SHP77 (cell line): Measurements from ENCODE around the gene RAI14.

Source experiments
- DNase-seq, 2 experiments: peaks; one replicate each; lab custom pipeline; 2025; lab: John Stamatoyannopoulos, UW

Gene RAI14

GRCh38 chr5:34854459-34855174 lies 198.5 kb downstream of the RAI14 start:
- peak; percentile 78 to 86 for DNase-seq

DNA sequence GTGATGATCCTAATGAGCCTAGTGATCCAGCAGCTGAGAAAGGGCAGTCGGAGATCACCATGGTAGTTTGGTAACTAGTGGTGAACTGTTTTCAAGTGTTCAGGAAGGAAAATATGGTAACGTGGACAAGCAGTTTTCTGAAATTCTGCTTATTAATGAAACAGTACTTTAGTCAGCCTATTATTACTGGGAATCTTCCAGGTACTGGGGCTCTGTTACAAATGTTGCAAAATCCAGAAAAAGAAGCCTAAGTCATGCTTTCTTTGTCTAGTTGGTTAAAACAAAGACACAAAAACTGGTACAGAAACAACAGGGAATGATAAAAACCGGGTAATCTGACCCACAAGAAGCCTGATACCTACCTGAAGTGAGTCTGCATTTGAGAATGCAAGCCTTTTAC lies 201.0 kb downstream of the RAI14 start:
- no peak for DNase-seq

GRCh38 chr5:34857894-34858293 lies 201.8 kb downstream of the RAI14 start:
- no peak for DNase-seq

GRCh38 chr5:34858790-34859189 lies 202.7 kb downstream of the RAI14 start:
- DNase-seq: no peak

- no peak for DNase-seq
These were observed 203.1 kb downstream of the RAI14 start for GRCh38 chr5:34859253-34859652.

DNA sequence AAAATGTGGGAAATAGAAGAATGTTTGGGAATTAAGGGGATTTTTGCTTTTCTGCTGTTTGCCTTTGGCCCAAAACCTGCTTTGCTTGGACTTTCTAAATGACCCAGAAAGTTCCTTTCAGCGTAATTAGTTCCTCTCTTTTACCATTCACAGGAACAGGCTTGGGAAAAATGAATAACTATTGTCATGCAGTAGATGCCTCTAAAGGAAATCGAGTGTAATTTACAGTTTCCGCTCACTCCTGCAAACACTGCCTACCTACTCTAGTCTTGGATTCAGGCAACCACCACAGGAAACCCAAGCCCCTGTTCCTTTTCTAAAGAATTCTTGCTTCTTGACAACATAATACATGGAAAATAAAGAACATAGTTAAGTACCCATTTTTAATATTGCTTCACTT lies 207.8 kb downstream of the RAI14 start:
- DNase-seq: no peak

- no peak for DNase-seq
These were observed 209.0 kb downstream of the RAI14 start for GRCh38 chr5:34865091-34865490.

DNA sequence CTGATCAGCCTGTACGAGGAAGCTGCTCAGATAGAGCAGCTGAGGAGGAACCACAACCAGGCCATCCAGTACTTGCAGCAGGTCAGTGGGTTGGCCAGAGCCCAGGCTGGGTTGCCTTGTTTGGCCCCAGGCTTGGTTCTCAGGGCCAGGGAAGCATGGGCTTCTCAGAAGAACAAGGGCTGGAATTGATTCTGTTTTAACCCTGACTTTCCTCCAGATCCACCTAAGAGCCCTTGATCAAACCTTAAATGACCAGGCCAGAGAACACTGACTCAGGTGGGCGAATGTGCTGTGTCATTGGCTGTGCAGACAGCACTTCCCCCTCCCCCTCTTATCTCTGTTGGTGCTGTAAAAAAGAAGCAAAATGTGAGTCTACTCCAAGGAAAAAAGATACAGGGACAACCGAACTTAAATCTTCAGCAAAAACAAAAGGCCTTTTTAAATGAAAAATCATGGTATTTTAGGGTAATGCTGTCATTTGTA lies 210.9 kb downstream of the RAI14 start:
- no peak for DNase-seq

GRCh38 chr5:34867660-34868059 lies 211.5 kb downstream of the RAI14 start:
- DNase-seq: no peak

DNA sequence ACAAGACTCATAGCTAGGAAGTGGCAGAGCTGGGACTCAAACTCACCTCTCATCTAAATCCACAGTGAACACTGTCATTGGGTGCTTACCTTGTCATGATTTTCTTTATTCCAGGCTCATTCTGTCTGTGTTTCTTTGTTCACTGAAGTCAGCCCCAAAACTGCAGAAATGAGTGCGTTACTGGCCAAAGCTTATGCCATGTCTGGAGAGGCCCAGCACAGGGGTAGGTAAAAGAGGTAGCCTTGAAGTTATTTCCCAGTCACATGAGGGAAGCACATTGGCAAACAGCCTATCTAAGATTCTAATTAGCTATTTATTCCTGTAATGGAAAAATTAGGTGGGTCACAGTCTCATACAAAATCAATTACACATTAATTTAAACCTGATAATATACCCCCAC lies 212.7 kb downstream of the RAI14 start:
- no peak for DNase-seq

DNA sequence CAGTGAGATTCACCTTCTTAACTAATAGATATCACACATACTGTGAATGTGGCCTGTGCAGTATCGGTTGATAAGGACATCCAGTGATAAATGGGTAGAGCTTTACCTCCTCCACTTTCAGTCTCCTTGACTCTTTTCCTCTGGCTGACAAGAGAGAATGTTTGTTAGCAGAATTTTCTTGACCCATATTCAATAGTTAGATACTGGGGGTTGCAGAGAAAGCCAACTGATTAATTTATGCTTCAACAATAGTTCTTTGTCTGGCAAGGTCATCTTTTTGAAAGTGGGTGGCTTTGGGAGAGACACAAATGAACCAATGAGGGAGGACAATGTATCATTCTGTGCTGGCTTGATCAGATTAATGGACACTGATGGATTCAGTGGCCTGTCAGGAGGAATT lies 213.1 kb downstream of the RAI14 start:
- no peak for DNase-seq

DNA sequence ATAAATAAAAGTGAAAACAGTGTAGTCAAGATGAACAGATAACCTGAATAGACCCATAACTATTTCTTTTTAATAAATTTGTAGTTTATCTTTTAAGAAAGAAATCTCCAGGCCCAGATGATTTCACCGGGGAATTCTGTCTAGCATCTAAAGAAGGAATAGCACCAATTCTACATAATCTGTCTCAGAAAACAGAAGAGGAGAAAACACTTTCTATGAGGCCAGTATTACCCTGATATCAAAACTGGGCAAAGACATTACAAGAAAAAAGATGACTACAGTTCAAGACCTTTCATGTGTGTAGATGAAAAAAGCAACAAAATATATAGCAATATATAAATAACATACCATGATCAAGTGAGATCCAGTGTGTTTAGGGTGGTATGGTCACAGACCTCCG lies 214.3 kb downstream of the RAI14 start:
- no peak for DNase-seq

DNA sequence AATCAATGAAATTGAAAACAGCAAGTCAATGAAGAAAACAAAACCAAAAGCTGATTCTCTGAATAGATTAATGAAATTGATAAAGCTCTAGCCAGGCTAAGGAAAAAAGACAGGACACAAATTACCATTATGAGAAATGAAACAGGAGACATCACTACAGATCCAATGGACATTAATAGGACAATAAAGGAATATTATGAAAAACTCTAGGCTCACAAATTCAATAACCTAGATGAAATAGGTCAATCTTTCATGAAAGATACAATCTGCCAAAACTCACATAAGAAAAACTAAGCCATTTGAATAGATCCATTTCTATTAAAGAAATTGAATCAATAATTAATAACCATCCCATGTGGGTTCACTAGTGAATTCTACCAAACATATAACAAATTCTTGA lies 220.1 kb downstream of the RAI14 start:
- no peak for DNase-seq

- no peak for DNase-seq
These were observed 225.1 kb downstream of the RAI14 start for GRCh38 chr5:34881246-34881645.
